SK-N-SH (cell line): ENCODE results near the gene PLEKHB1. TPM values are rescaled to one million over a fixed set of nuclear protein-coding genes. Genes with fewer than 3 reads are reported as not detected.

ENCODE experiments used
- CTCF ChIA-PET: fragments of 300-600, 350-600 bp; formaldehyde crosslinking; extraction: SDS; loops from one replicate; lab custom pipeline; 2021; lab: Yijun Ruan, JAX
- POLR2A ChIA-PET: fragments of 350-600 bp; sonication (Branson Sonifier 250); formaldehyde crosslinking; extraction: SDS; loops from one replicate; lab custom pipeline; 2020; ENCODE audit warnings: antibody characterized with exemption, inconsistent platforms; lab: Yijun Ruan, JAX
- DNase-seq: peaks from one replicate; pipeline ENCODE4 v3.0.0; 2012
- H2AFZ ChIP-seq: fragments of 200-600 bp; sonication (generic); 2 replicates; pipeline ENCODE4 v1.8.1; 2016; ENCODE audit warnings: antibody characterized with exemption, mild to moderate bottlenecking, low read depth
- H3F3A ChIP-seq: fragments of 200-600 bp; sonication (generic); replicated peaks from 2 replicates; pipeline ENCODE3; 2016; ENCODE audit warnings: antibody characterized with exemption, mild to moderate bottlenecking; ENCODE audit not compliant: insufficient read depth
- H3K27ac ChIP-seq, 2 experiments: fragments of 200-500 bp in 1 of 2; fragments of 200-600 bp in 1 of 2; sonication (Bioruptor generic) in 1 of 2; sonication (generic), shearing (Covaris generic) in 1 of 2; 2 replicates each; pipeline versions ENCODE4 v1.5.1 to v1.6.1; 2014 to 2016; ENCODE audit warnings: low read depth in 2 of 2, inconsistent platforms in 1 of 2, low read length in 1 of 2, mild to moderate bottlenecking in 1 of 2, mixed read lengths in 1 of 2
- H3K27me3 ChIP-seq: fragments of 200-600 bp; sonication (generic), shearing (Covaris generic); 2 replicates; pipeline ENCODE4 v1.6.1; 2016; ENCODE audit warnings: mixed run types; ENCODE audit not compliant: insufficient read depth
- H3K36me3 ChIP-seq, 2 experiments: fragments of 200-500 bp in 1 of 2; fragments of 200-600 bp in 1 of 2; sonication (Bioruptor generic) in 1 of 2; sonication (generic) in 1 of 2; replicated peaks in 1 of 2; 2 replicates each; pipeline versions ENCODE3 to v1.5.1; 2014 to 2016; ENCODE audit warnings: low read length in 1 of 2, mild to moderate bottlenecking in 1 of 2; ENCODE audit not compliant: insufficient read depth in 2 of 2, control insufficient read depth in 1 of 2
- H3K4me1 ChIP-seq, 2 experiments: fragments of 200-500 bp in 1 of 2; fragments of 200-600 bp in 1 of 2; sonication (Bioruptor generic) in 1 of 2; sonication (generic), shearing (Covaris generic) in 1 of 2; 2 replicates each; pipeline versions ENCODE4 v1.5.1 to v1.6.1; 2014 to 2016; ENCODE audit warnings: low read depth in 1 of 2, low read length in 1 of 2, mixed run types in 1 of 2; ENCODE audit not compliant: insufficient read depth in 2 of 2, control insufficient read depth in 1 of 2
- H3K4me2 ChIP-seq: fragments of 200-600 bp; sonication (generic), shearing (Covaris generic); 2 replicates; pipeline ENCODE4 v1.6.1; 2017; ENCODE audit warnings: mixed run types
- H3K4me3 ChIP-seq, 2 experiments: fragments of 200-500 bp in 1 of 2; fragments of 200-600 bp in 1 of 2; sonication (Bioruptor generic) in 1 of 2; sonication (generic), shearing (Covaris generic) in 1 of 2; 2 replicates each; pipeline versions ENCODE4 v1.5.1 to v1.8.1; 2014 to 2016; ENCODE audit warnings: low read depth in 2 of 2, inconsistent platforms in 1 of 2, low read length in 1 of 2, mild to moderate bottlenecking in 1 of 2, mixed read lengths in 1 of 2, moderate library complexity in 1 of 2
- H3K79me2 ChIP-seq: fragments of 200-600 bp; sonication (generic); 2 replicates; pipeline ENCODE4 v1.8.1; 2017; ENCODE audit warnings: mild to moderate bottlenecking; ENCODE audit not compliant: insufficient read depth
- H3K9ac ChIP-seq: fragments of 200-600 bp; sonication (generic); 2 replicates; pipeline ENCODE4 v1.6.1; 2017; ENCODE audit warnings: mixed run types
- H3K9me2 ChIP-seq: fragments of 200-600 bp; sonication (generic); 2 replicates; pipeline ENCODE4 v1.6.1; 2017; ENCODE audit warnings: mixed run types
- H3K9me3 ChIP-seq: fragments of 200-600 bp; sonication (generic); 2 replicates; pipeline ENCODE4 v1.6.1; 2017; ENCODE audit warnings: mixed run types, mild to moderate bottlenecking, moderate library complexity
- H4K20me1 ChIP-seq: fragments of 200-600 bp; sonication (generic); 2 replicates; pipeline ENCODE4 v1.6.1; 2017; ENCODE audit warnings: mild to moderate bottlenecking, mixed run types; ENCODE audit not compliant: insufficient read depth
- EP300 ChIP-seq, 2 experiments: IDR thresholded peaks; 2 replicates each; pipeline versions ENCODE4 v1.4.0 to v1.6.1; 2012; ENCODE audit warnings: borderline replicate concordance in 1 of 2, low read depth in 1 of 2, low read length in 1 of 2
- EZH2phosphoT487 ChIP-seq: fragments of 200-600 bp; sonication (generic); IDR thresholded peaks from 2 replicates; pipeline ENCODE4 v1.6.1; 2017; ENCODE audit warnings: low read depth, mixed run types, mild to moderate bottlenecking, antibody characterized with exemption, moderate library complexity, borderline replicate concordance
- FOSL2 ChIP-seq: IDR thresholded peaks from 2 replicates; pipeline ENCODE4 v1.4.0; 2012; ENCODE audit warnings: low read depth, mild to moderate bottlenecking, moderate library complexity, borderline replicate concordance
- FOXJ3 ChIP-seq: sonication (generic); formaldehyde crosslinking; IDR thresholded peaks from 2 replicates; pipeline ENCODE4 v1.5.1; 2020; ENCODE audit warnings: mild to moderate bottlenecking, missing genetic modification reagents
- FOXM1 ChIP-seq: IDR thresholded peaks from 2 replicates; pipeline ENCODE4 v1.4.0; 2012; ENCODE audit warnings: low read depth, mild to moderate bottlenecking
- GABPA ChIP-seq: IDR thresholded peaks from 2 replicates; pipeline ENCODE4 v1.4.0; 2012; ENCODE audit warnings: low read depth, mild to moderate bottlenecking
- GATA2 ChIP-seq: sonication (generic); formaldehyde crosslinking; IDR thresholded peaks from 2 replicates; pipeline ENCODE4 v1.5.0; 2020; ENCODE audit warnings: mild to moderate bottlenecking, missing genetic modification reagents
- JUND ChIP-seq: IDR thresholded peaks from 2 replicates; pipeline ENCODE4 v1.4.0; 2012
- MEF2A ChIP-seq: IDR thresholded peaks from 2 replicates; pipeline ENCODE4 v1.4.0; 2012; ENCODE audit warnings: low read depth, borderline replicate concordance
- NFIC ChIP-seq: IDR thresholded peaks from 2 replicates; pipeline ENCODE4 v1.4.0; 2012; ENCODE audit warnings: borderline replicate concordance
- POLR2AphosphoS5 ChIP-seq: IDR thresholded peaks from 2 replicates; pipeline ENCODE4 v1.6.1; 2012; ENCODE audit warnings: low read depth, low read length
- TAF1 ChIP-seq: IDR thresholded peaks from 2 replicates; pipeline ENCODE4 v1.6.1; 2012; ENCODE audit warnings: low read depth, mild to moderate bottlenecking, low read length, moderate library complexity, borderline replicate concordance
- TCF12 ChIP-seq: IDR thresholded peaks from 2 replicates; pipeline ENCODE4 v1.4.0; 2012
- WGBS: methylation state at CpG from one replicate; pipeline ENCODE4 v1.1.6; 2017; ENCODE audit warnings: low lambda C conversion rate; 5-methylcytosine and 5-hydroxymethylcytosine counted together
- polyA plus RNA-seq, 3 experiments: library from polyadenylated mRNA; depleted of rRNA; stranded (reverse); fragments of >200 nt; gene quantifications; 2 replicates each; pipeline ENCODE4 v1.2.3, GENCODE V29; 2012
- TF ChIP-seq, protein P1 (sequence below): fragments of 150-350 bp; IDR thresholded peaks from 2 replicates; pipeline ENCODE4 v1.6.1; 2016; ENCODE audit warnings: mild to moderate bottlenecking, low read depth, low read length
- TF ChIP-seq, protein P2 (sequence below): IDR thresholded peaks from 2 replicates; pipeline ENCODE4 v1.6.1; 2012; ENCODE audit warnings: mild to moderate bottlenecking, low read depth, low read length, moderate library complexity
- TF ChIP-seq, protein P3 (sequence below): IDR thresholded peaks from 2 replicates; pipeline ENCODE4 v1.4.0; 2012; ENCODE audit warnings: low read depth, borderline replicate concordance
- TF ChIP-seq, protein P4 (sequence below): fragments of 150-350 bp; IDR thresholded peaks from 2 replicates; pipeline ENCODE4 v1.6.1; 2017; ENCODE audit warnings: antibody characterized with exemption, low read length, low read depth, borderline replicate concordance

PLEKHB1 gene
- polyA plus RNA-seq, 1 of the 3 experiments (the other 2 are of a cell fraction), result 10.2 TPM

DNA sequence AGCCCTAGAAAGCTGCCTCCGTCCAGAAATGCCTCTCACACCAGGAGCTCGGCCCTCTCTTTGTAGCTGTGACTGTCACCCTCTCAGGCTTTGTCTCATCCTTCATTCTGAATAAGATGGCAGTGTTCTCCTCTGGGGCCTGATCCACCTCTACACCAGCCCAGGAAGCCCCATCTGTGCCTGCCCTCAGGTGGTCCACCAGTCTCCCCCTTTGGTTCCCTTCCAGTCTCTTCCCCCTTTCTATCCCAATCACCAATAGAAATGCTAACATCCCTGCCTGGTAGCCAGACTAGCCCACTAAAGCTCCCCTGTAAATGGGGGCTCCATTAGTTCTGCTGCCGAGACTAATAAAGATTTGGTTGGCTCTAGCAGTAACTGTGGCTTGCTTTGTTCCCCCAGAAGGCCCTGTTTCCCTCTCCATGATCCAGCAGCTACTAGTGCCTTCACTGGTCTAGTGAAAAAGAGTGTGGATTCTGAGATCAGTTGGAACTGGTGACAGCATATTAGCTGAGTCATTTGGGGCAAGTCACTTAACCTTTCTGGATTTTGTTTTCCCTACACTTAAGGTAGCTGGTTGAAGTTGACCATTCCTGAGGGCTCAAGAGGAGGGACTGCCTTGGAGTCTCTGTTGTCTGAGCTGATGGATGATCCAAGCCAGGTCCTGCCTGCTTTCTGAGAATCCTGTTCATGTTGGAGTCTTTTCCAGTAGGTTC, 16.2 kb downstream of the PLEKHB1 start:
- Histone ChIP-seq H3F3A (peaks cover 2% of the 10 kb centered on the region), H2AFZ (no peak overlapping the region), H3K9ac (no peak overlapping the region), H3K4me1 (peaks cover 0 to 6% of the 10 kb centered on the region in 2 experiments; a peak in 1 of 4 replicates), H3K27ac (no peak overlapping the region), H3K9me3 (no peaks in the 10 kb centered on the region), H3K4me3 (no peak overlapping the region), H3K27me3 (no peaks in the 10 kb centered on the region), H3K79me2 (no peaks in the 10 kb centered on the region), H3K36me3 (peaks cover 0 to 3% of the 10 kb centered on the region in 2 experiments), H4K20me1 (no peaks in the 10 kb centered on the region), H3K9me2 (no peaks in the 10 kb centered on the region), H3K4me2 (no peak overlapping the region)
- ChIA-PET CTCF (interaction anchor here (1.2 to 6.6 kb wide), 26 partner anchors 8 to 373 kb away, joined by 3 to 123 read pairs (median 11); partner anchors contain the start of genes FAM168A and PLEKHB1), POLR2A (no interaction called here)
- WGBS, result 100% methylated on average over 1 of the region's 3 CpGs
- no peak for DNase-seq
- TF ChIP-seq, protein P1, sequence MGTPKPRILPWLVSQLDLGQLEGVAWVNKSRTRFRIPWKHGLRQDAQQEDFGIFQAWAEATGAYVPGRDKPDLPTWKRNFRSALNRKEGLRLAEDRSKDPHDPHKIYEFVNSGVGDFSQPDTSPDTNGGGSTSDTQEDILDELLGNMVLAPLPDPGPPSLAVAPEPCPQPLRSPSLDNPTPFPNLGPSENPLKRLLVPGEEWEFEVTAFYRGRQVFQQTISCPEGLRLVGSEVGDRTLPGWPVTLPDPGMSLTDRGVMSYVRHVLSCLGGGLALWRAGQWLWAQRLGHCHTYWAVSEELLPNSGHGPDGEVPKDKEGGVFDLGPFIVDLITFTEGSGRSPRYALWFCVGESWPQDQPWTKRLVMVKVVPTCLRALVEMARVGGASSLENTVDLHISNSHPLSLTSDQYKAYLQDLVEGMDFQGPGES, result no peak
- TF ChIP-seq GATA2 (CRISPR knock-in tag) (no peak), JUND (no peak), TCF12 (no peak), EZH2phosphoT487 (no peak), FOXM1 (no peak), FOXJ3 (CRISPR knock-in tag) (no peak), FOSL2 (no peak), POLR2AphosphoS5 (no peak), TAF1 (no peak), NFIC (no peak), EP300 (IDR thresholded peaks at IDR 0.05; ENCODE audit: borderline replicate concordance in 1 of 2, low read depth in 1 of 2, low read length in 1 of 2) (no peak), MEF2A (no peak), GABPA (no peak)
- TF ChIP-seq, protein P2, sequence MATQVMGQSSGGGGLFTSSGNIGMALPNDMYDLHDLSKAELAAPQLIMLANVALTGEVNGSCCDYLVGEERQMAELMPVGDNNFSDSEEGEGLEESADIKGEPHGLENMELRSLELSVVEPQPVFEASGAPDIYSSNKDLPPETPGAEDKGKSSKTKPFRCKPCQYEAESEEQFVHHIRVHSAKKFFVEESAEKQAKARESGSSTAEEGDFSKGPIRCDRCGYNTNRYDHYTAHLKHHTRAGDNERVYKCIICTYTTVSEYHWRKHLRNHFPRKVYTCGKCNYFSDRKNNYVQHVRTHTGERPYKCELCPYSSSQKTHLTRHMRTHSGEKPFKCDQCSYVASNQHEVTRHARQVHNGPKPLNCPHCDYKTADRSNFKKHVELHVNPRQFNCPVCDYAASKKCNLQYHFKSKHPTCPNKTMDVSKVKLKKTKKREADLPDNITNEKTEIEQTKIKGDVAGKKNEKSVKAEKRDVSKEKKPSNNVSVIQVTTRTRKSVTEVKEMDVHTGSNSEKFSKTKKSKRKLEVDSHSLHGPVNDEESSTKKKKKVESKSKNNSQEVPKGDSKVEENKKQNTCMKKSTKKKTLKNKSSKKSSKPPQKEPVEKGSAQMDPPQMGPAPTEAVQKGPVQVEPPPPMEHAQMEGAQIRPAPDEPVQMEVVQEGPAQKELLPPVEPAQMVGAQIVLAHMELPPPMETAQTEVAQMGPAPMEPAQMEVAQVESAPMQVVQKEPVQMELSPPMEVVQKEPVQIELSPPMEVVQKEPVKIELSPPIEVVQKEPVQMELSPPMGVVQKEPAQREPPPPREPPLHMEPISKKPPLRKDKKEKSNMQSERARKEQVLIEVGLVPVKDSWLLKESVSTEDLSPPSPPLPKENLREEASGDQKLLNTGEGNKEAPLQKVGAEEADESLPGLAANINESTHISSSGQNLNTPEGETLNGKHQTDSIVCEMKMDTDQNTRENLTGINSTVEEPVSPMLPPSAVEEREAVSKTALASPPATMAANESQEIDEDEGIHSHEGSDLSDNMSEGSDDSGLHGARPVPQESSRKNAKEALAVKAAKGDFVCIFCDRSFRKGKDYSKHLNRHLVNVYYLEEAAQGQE, result no peak
- TF ChIP-seq, protein P3, sequence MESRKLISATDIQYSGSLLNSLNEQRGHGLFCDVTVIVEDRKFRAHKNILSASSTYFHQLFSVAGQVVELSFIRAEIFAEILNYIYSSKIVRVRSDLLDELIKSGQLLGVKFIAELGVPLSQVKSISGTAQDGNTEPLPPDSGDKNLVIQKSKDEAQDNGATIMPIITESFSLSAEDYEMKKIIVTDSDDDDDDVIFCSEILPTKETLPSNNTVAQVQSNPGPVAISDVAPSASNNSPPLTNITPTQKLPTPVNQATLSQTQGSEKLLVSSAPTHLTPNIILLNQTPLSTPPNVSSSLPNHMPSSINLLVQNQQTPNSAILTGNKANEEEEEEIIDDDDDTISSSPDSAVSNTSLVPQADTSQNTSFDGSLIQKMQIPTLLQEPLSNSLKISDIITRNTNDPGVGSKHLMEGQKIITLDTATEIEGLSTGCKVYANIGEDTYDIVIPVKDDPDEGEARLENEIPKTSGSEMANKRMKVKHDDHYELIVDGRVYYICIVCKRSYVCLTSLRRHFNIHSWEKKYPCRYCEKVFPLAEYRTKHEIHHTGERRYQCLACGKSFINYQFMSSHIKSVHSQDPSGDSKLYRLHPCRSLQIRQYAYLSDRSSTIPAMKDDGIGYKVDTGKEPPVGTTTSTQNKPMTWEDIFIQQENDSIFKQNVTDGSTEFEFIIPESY, result no peak
- TF ChIP-seq, protein P4, sequence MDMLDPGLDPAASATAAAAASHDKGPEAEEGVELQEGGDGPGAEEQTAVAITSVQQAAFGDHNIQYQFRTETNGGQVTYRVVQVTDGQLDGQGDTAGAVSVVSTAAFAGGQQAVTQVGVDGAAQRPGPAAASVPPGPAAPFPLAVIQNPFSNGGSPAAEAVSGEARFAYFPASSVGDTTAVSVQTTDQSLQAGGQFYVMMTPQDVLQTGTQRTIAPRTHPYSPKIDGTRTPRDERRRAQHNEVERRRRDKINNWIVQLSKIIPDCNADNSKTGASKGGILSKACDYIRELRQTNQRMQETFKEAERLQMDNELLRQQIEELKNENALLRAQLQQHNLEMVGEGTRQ, result no peak
